Measurements from ENCODE around the gene GJC2. TPM values are rescaled to one million over a fixed set of nuclear protein-coding genes. Genes with fewer than 3 reads are reported as not detected.

Gene GJC2
- total RNA-seq, 2 experiments from 2014 or later = 2.1 to 2.4 TPM

GRCh38 chr1:228208831-228209551, 59.3 kb downstream of the GJC2 start:
- ATAC-seq (ENCODE audit: poor library complexity) (no peak), DNase-seq (no peak)
- ChIA-PET POLR2A (no interaction called here), CTCF (no interaction called here)
- Histone ChIP-seq H3K36me3 (ENCODE audit: insufficient read depth, low read length) (no peaks in the 10 kb centered on the region), H3K27me3 (ENCODE audit: control insufficient read depth in 1 of 2, insufficient read depth in 2 of 2, low read length in 2 of 2) (peaks cover 0 to 5% of the 10 kb centered on the region in 2 experiments), H3K9me3 (ENCODE audit: control insufficient read depth in 1 of 2, insufficient read depth in 1 of 2, low read length in 2 of 2) (no peaks in the 10 kb centered on the region), H3K27ac (ENCODE audit: low read depth in 1 of 2, low read length in 2 of 2) (no peak overlapping the region), H3K4me3 (ENCODE audit: low read length) (no peak overlapping the region), H3K4me1 (ENCODE audit: insufficient read depth, low read length) (peaks cover 14% of the 10 kb centered on the region)
- Mint-ChIP-seq H3K9me3 (no peaks in the 10 kb centered on the region), H3K4me1 (ENCODE audit: low read depth) (peaks cover 7% of the 10 kb centered on the region), H3K36me3 (ENCODE audit: low read depth) (peaks cover 4% of the 10 kb centered on the region), H3K27ac (no peak overlapping the region), H3K4me3 (no peak overlapping the region), H3K27me3 (peaks cover 9% of the 10 kb centered on the region)
- intact Hi-C loops (cut with DNase I, micrococcal nuclease) = no loop called here
- TF ChIP-seq, protein P1, sequence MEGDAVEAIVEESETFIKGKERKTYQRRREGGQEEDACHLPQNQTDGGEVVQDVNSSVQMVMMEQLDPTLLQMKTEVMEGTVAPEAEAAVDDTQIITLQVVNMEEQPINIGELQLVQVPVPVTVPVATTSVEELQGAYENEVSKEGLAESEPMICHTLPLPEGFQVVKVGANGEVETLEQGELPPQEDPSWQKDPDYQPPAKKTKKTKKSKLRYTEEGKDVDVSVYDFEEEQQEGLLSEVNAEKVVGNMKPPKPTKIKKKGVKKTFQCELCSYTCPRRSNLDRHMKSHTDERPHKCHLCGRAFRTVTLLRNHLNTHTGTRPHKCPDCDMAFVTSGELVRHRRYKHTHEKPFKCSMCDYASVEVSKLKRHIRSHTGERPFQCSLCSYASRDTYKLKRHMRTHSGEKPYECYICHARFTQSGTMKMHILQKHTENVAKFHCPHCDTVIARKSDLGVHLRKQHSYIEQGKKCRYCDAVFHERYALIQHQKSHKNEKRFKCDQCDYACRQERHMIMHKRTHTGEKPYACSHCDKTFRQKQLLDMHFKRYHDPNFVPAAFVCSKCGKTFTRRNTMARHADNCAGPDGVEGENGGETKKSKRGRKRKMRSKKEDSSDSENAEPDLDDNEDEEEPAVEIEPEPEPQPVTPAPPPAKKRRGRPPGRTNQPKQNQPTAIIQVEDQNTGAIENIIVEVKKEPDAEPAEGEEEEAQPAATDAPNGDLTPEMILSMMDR (IDR thresholded peaks at IDR 0.05) = no peak

Other genes starting within 250 kb of the GJC2 start
- not detected for gene WNT9A, start 202.0 kb upstream of the GJC2 start, total RNA-seq
- gene WNT3A, start 142.9 kb upstream of the GJC2 start, total RNA-seq = under 1 TPM; 0.08 to 0.14 TPM
- gene ARF1, start 67.2 kb upstream of the GJC2 start, total RNA-seq = 100 to 1,000 TPM; 318 to 322 TPM
- gene C1orf35, start 46.6 kb upstream of the GJC2 start, total RNA-seq = 10 to 100 TPM; 36.6 to 40.3 TPM
- 100 to 1,000 TPM; 120 to 128 TPM for gene MRPL55, start 40.6 kb upstream of the GJC2 start, total RNA-seq
- gene GUK1, start 9.7 kb upstream of the GJC2 start, total RNA-seq = 100 to 1,000 TPM; 373 to 378 TPM
- gene IBA57, start 15.9 kb downstream of the GJC2 start, total RNA-seq = 10 to 100 TPM; 19.7 to 19.9 TPM
- 10 to 100 TPM; 80.8 to 82.2 TPM for gene OBSCN, start 58.1 kb downstream of the GJC2 start, total RNA-seq